Frontal cortex (tissue), 4 donors: Measurements from ENCODE around the gene NCBP2. TPM values are rescaled to one million over a fixed set of nuclear protein-coding genes. Genes with fewer than 3 reads are reported as not detected.

ENCODE experiments used
- DNase-seq, 2 donors: peaks; one replicate each; pipeline ENCODE4 v3.0.0; 2012; ENCODE audit warnings: low spot score in 2 of 2
- FAIRE-seq: peaks from 2 replicates; lab custom pipeline; 2012; peaks lifted over from hg19 to GRCh38; lab: Jason Lieb, UNC
- total RNA-seq: library from RNA; depleted of rRNA; stranded (reverse); fragments of >200 nt; gene quantifications from one replicate; pipeline ENCODE4 v1.2.3, GENCODE V29; 2014
- donor health status: control.
- donor health status: control.
- donor health status: control.

Gene NCBP2
- total RNA-seq, 1 donor from 2014 or later: 91.3 TPM

DNA sequence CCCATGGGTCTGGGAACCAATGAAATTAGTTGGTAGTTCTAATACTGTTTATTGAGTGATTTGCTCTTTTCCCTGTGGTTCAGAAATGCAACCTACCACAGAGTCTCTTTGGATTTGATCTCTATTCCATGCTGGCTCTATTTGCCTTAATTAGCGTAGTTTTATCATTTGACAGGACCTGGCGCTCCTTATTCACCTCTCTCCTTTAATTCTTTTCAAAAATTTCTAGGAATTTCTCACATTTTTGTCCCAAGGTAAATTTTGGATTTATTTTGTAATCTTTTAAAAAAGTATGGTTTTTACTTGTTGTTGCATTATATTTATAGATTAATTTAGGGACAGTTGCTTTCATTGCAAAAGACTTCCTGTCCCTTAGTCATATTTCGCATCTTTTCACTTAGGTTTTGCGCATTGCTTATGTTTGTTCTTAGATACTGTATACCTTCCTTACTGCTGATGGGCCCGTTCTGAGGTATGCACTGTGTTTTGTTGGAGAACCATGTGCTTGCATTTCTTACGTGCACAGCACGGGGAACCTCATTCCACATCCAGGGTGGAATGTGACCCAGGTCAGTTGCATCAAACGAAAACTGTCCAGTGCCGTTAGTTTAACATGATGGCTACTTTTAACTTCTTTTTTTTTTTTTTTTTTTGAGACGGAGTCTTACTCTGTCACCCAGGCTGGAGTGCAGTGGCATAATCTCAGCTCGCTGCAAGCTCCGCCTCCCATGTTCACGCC, 47.6 kb downstream of the NCBP2 start:
- DNase-seq (no peak), FAIRE-seq (no peak)

DNA sequence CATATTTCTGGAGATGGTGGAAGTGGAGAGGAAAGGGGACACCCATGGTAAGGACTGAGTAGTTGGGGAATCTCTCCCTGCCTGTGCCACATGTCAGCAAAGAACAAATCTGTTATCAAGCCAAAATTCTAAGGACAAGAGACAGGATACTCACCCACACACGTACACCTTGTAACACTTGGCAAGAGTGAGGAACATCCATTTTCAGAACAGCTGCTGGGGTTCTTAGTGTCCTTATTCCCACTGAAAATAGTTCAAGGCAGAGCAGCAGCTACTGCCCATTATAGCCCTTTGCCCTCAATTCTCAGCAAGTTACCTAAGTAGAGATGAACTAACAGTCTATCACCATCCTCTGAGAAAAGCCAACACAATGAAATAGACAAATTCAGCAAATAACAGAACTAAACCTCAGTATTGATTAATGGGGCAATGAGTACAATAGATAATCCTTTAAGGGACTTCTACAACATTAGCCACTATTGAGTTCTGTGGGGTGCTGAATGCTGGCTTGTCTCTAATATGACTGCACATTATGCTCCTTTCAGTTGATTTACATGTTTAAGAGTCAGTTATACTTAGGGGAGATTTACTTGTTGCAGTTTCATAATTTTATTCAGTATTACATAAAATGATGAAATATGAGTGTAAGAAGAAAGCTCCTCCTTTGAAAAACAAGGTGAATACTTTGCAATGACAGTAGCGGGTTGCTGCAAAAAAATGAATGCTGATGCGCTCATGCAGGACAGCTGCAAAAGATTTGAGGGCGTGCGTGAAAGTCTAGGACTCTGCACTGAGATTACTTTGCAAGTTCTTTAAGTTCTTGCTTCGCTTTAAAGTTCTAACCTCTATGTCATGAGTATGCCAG, 52.3 kb downstream of the NCBP2 start:
- no peak for FAIRE-seq

DNA sequence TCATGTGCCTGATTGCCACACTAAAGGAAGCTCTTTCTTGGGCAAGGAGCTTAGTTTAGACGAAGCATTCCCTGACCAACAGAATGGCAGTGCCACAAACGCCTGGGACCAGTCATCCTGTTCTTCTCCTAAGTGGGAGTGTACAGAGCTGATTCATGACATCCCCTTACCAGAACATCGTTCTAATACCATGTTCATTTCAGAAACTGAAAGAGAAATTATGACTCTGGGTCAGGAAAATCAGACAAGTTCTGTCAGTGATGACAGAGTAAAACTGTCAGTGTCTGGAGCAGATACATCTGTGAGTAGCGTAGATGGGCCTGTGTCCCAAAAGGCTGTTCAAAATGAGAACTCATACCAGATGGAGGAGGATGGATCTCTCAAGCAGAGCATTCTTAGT, 56.2 kb downstream of the NCBP2 start:
- no peak for DNase-seq
- FAIRE-seq: no peak

More for the DNA sequence above, 52.3 kb downstream of the NCBP2 start:
- DNase-seq: no peak

Other genes with a start within 250 kb of the NCBP2 start
- 10.6 TPM for gene CEP19, start 230.3 kb downstream of the NCBP2 start, total RNA-seq
- gene PIGX, start 230.2 kb downstream of the NCBP2 start, total RNA-seq: 59.9 TPM
- 48.1 TPM for gene PAK2, start 202.7 kb downstream of the NCBP2 start, total RNA-seq
- 75.0 TPM for gene SENP5, start 74.6 kb downstream of the NCBP2 start, total RNA-seq
- 2.9 TPM for gene PIGZ, start 26.3 kb upstream of the NCBP2 start, total RNA-seq
- gene MELTF, start 87.3 kb upstream of the NCBP2 start, total RNA-seq: 1.2 TPM